ENCODE results near the gene CHST8.

DNA sequence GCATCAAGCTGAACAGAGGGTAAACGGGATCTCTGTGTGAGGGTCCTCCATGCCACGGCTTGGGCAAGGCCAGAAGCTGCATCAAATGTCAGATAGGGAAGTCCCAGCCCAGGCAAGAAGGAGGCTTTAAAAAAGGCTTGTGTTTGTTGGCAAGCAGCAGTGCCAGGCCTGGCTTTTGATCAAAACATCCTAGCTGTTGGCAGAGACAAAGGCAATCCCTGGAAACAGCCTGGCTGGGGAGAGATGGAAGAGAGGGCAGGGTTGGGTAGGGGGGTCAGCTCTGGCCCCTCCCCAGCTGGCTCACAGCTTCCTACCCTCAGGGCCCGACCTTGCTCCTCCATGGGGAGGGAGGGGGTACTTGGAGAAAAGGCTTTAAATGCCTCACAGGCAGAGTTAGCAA is 113.2 kb downstream of the CHST8 start:
- TF ChIP-seq, protein P1, sequence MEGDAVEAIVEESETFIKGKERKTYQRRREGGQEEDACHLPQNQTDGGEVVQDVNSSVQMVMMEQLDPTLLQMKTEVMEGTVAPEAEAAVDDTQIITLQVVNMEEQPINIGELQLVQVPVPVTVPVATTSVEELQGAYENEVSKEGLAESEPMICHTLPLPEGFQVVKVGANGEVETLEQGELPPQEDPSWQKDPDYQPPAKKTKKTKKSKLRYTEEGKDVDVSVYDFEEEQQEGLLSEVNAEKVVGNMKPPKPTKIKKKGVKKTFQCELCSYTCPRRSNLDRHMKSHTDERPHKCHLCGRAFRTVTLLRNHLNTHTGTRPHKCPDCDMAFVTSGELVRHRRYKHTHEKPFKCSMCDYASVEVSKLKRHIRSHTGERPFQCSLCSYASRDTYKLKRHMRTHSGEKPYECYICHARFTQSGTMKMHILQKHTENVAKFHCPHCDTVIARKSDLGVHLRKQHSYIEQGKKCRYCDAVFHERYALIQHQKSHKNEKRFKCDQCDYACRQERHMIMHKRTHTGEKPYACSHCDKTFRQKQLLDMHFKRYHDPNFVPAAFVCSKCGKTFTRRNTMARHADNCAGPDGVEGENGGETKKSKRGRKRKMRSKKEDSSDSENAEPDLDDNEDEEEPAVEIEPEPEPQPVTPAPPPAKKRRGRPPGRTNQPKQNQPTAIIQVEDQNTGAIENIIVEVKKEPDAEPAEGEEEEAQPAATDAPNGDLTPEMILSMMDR (IDR thresholded peaks at IDR 0.05) = no peak
- TF ChIP-seq ZNF138 (CRISPR knock-in tag; conservative IDR thresholded peaks at IDR 0.05) (no peak), ZNF423 (CRISPR knock-in tag; IDR thresholded peaks at IDR 0.05) (no peak), GABPB1 (CRISPR knock-in tag; IDR thresholded peaks at IDR 0.05) (no peak)
- TF ChIP-seq, protein P2, sequence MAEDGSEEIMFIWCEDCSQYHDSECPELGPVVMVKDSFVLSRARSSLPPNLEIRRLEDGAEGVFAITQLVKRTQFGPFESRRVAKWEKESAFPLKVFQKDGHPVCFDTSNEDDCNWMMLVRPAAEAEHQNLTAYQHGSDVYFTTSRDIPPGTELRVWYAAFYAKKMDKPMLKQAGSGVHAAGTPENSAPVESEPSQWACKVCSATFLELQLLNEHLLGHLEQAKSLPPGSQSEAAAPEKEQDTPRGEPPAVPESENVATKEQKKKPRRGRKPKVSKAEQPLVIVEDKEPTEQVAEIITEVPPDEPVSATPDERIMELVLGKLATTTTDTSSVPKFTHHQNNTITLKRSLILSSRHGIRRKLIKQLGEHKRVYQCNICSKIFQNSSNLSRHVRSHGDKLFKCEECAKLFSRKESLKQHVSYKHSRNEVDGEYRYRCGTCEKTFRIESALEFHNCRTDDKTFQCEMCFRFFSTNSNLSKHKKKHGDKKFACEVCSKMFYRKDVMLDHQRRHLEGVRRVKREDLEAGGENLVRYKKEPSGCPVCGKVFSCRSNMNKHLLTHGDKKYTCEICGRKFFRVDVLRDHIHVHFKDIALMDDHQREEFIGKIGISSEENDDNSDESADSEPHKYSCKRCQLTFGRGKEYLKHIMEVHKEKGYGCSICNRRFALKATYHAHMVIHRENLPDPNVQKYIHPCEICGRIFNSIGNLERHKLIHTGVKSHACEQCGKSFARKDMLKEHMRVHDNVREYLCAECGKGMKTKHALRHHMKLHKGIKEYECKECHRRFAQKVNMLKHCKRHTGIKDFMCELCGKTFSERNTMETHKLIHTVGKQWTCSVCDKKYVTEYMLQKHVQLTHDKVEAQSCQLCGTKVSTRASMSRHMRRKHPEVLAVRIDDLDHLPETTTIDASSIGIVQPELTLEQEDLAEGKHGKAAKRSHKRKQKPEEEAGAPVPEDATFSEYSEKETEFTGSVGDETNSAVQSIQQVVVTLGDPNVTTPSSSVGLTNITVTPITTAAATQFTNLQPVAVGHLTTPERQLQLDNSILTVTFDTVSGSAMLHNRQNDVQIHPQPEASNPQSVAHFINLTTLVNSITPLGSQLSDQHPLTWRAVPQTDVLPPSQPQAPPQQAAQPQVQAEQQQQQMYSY (CRISPR knock-in tag; IDR thresholded peaks at IDR 0.05) = no peak
- TF ChIP-seq, protein P3, sequence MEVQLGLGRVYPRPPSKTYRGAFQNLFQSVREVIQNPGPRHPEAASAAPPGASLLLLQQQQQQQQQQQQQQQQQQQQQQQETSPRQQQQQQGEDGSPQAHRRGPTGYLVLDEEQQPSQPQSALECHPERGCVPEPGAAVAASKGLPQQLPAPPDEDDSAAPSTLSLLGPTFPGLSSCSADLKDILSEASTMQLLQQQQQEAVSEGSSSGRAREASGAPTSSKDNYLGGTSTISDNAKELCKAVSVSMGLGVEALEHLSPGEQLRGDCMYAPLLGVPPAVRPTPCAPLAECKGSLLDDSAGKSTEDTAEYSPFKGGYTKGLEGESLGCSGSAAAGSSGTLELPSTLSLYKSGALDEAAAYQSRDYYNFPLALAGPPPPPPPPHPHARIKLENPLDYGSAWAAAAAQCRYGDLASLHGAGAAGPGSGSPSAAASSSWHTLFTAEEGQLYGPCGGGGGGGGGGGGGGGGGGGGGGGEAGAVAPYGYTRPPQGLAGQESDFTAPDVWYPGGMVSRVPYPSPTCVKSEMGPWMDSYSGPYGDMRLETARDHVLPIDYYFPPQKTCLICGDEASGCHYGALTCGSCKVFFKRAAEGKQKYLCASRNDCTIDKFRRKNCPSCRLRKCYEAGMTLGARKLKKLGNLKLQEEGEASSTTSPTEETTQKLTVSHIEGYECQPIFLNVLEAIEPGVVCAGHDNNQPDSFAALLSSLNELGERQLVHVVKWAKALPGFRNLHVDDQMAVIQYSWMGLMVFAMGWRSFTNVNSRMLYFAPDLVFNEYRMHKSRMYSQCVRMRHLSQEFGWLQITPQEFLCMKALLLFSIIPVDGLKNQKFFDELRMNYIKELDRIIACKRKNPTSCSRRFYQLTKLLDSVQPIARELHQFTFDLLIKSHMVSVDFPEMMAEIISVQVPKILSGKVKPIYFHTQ (CRISPR knock-in tag; IDR thresholded peaks at IDR 0.05) = no peak
- TF ChIP-seq, protein P4, sequence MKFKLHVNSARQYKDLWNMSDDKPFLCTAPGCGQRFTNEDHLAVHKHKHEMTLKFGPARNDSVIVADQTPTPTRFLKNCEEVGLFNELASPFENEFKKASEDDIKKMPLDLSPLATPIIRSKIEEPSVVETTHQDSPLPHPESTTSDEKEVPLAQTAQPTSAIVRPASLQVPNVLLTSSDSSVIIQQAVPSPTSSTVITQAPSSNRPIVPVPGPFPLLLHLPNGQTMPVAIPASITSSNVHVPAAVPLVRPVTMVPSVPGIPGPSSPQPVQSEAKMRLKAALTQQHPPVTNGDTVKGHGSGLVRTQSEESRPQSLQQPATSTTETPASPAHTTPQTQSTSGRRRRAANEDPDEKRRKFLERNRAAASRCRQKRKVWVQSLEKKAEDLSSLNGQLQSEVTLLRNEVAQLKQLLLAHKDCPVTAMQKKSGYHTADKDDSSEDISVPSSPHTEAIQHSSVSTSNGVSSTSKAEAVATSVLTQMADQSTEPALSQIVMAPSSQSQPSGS (CRISPR knock-in tag; IDR thresholded peaks at IDR 0.05; ENCODE audit: borderline replicate concordance, low read depth) = no peak
- TF ChIP-seq, protein P5, sequence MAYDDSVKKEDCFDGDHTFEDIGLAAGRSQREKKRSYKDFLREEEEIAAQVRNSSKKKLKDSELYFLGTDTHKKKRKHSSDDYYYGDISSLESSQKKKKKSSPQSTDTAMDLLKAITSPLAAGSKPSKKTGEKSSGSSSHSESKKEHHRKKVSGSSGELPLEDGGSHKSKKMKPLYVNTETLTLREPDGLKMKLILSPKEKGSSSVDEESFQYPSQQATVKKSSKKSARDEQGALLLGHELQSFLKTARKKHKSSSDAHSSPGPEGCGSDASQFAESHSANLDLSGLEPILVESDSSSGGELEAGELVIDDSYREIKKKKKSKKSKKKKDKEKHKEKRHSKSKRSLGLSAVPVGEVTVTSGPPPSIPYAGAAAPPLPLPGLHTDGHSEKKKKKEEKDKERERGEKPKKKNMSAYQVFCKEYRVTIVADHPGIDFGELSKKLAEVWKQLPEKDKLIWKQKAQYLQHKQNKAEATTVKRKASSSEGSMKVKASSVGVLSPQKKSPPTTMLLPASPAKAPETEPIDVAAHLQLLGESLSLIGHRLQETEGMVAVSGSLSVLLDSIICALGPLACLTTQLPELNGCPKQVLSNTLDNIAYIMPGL (CRISPR knock-in tag; IDR thresholded peaks at IDR 0.05) = no peak

Data from WTC11 (cell line).